HepG2 (cell line): ENCODE measurements around the gene SLC25A45. TPM values are rescaled to one million over a fixed set of nuclear protein-coding genes. Genes with fewer than 3 reads are reported as not detected.

ENCODE experiments used
- ADNP ChIP-seq: sonication (generic); formaldehyde crosslinking; IDR thresholded peaks from 2 replicates; pipeline ENCODE4 v1.4.0; 2020; ENCODE audit warnings: missing genetic modification reagents
- ATF6 ChIP-seq: sonication (generic); formaldehyde crosslinking; conservative IDR thresholded peaks from 2 replicates; pipeline ENCODE4 v1.4.0; 2020; ENCODE audit warnings: missing genetic modification reagents
- ATF7-NPFF ChIP-seq: sonication (generic); formaldehyde crosslinking; IDR thresholded peaks from 2 replicates; pipeline ENCODE4 v1.8.1; 2023; ENCODE audit warnings: mild to moderate bottlenecking, low read depth, missing genetic modification reagents, moderate library complexity
- ATRX ChIP-seq: sonication (generic); formaldehyde crosslinking; IDR thresholded peaks from 2 replicates; pipeline ENCODE4 v1.4.0; 2020; ENCODE audit warnings: missing genetic modification reagents, borderline replicate concordance
- BRF2 ChIP-seq: sonication (generic); formaldehyde crosslinking; IDR thresholded peaks from 2 replicates; pipeline ENCODE4 v1.8.1; 2022; ENCODE audit warnings: mild to moderate bottlenecking, missing genetic modification reagents
- CAMTA2 ChIP-seq: sonication (generic); formaldehyde crosslinking; IDR thresholded peaks from 2 replicates; pipeline ENCODE4 v1.4.0; 2020; ENCODE audit warnings: mild to moderate bottlenecking, missing genetic modification reagents, borderline replicate concordance
- DMAP1 ChIP-seq: IDR thresholded peaks from 2 replicates; pipeline ENCODE4 v1.6.1; 2016
- ELF3 ChIP-seq: IDR thresholded peaks from 2 replicates; pipeline ENCODE4 v1.6.1; 2016; ENCODE audit warnings: missing genetic modification reagents, missing compliant biosample characterization
- ETV5 ChIP-seq: IDR thresholded peaks from 2 replicates; pipeline ENCODE4 v1.6.1; 2018; ENCODE audit warnings: missing biosample characterization, missing genetic modification reagents, inconsistent platforms, borderline replicate concordance
- FOSL1 ChIP-seq: sonication (generic); formaldehyde crosslinking; IDR thresholded peaks from 2 replicates; pipeline ENCODE4 v1.9.0; 2021; ENCODE audit warnings: missing genetic modification reagents, borderline replicate concordance
- HMG20A ChIP-seq: IDR thresholded peaks from 2 replicates; pipeline ENCODE4 v1.6.1; 2016; ENCODE audit warnings: borderline replicate concordance
- KAT7 ChIP-seq: IDR thresholded peaks from 2 replicates; pipeline ENCODE4 v1.6.1; 2018; ENCODE audit warnings: borderline replicate concordance, missing compliant biosample characterization
- MYC ChIP-seq: sonication (generic); formaldehyde crosslinking; IDR thresholded peaks from 2 replicates; pipeline ENCODE4 v1.9.0; 2021; ENCODE audit warnings: missing genetic modification reagents, borderline replicate concordance
- MZF1 ChIP-seq: sonication (generic); formaldehyde crosslinking; IDR thresholded peaks from 2 replicates; pipeline ENCODE4 v1.8.1; 2023; ENCODE audit warnings: mild to moderate bottlenecking, missing genetic modification reagents, borderline replicate concordance
- NR0B2 ChIP-seq: sonication (generic); formaldehyde crosslinking; IDR thresholded peaks from 2 replicates; pipeline ENCODE4 v1.4.0; 2020; ENCODE audit warnings: mild to moderate bottlenecking, missing genetic modification reagents
- PHB2 ChIP-seq: fragments of 450-650 bp; IDR thresholded peaks from 2 replicates; pipeline ENCODE4 v1.6.1; 2018; ENCODE audit not compliant: partially characterized antibody
- RBFOX2 ChIP-seq: fragments of 200-400 bp; formaldehyde crosslinking; IDR thresholded peaks from 2 replicates; pipeline ENCODE4 v1.6.1; 2017; ENCODE audit warnings: low read depth, mild to moderate bottlenecking, low read length
- REST ChIP-seq, 2 experiments: IDR thresholded peaks; 2 replicates each; pipeline ENCODE4 v1.6.1; 2011 to 2012; ENCODE audit warnings: low read length in 2 of 2, borderline replicate concordance in 1 of 2, low read depth in 1 of 2, mild to moderate bottlenecking in 1 of 2, moderate library complexity in 1 of 2
- SOX6 ChIP-seq, 2 experiments: fragments of 450-650 bp in 1 of 2; sonication (generic) in 1 of 2; formaldehyde crosslinking in 1 of 2; IDR thresholded peaks; 2 replicates each; pipeline versions ENCODE4 v1.4.0 to v1.6.1; 2017 to 2020; ENCODE audit warnings: antibody characterized with exemption in 1 of 2, mild to moderate bottlenecking in 1 of 2, missing genetic modification reagents in 1 of 2
- ZFP62 ChIP-seq: sonication (generic); formaldehyde crosslinking; IDR thresholded peaks from 2 replicates; pipeline ENCODE4 v1.4.0; 2020; ENCODE audit warnings: missing genetic modification reagents
- ZNF7 ChIP-seq: IDR thresholded peaks from 2 replicates; pipeline ENCODE4 v1.6.1; 2016; ENCODE audit warnings: missing biosample characterization, missing genetic modification reagents
- ZNF737 ChIP-seq: sonication (generic); formaldehyde crosslinking; IDR thresholded peaks from 2 replicates; pipeline ENCODE4 v1.5.0; 2020; ENCODE audit warnings: missing genetic modification reagents, mild to moderate bottlenecking, borderline replicate concordance
- polyA plus RNA-seq, 8 experiments: library from polyadenylated mRNA; depleted of rRNA in 3 of 8; stranded (reverse) in 7 of 8; unstranded in 1 of 8; fragments of >200 nt; fragmentation: Illumina TruSeq in 4 of 8; extraction: Trizol in 4 of 8; gene quantifications; 2 replicates each; pipeline versions ENCODE4 v1.2.1 to v1.2.3, GENCODE V29; 2011 to 2016; ENCODE audit warnings: low read depth in 4 of 8, missing spikeins in 1 of 8, mixed read lengths in 1 of 8; ENCODE audit not compliant: insufficient read depth in 1 of 8
- total RNA-seq, 5 experiments: library from RNA; depleted of rRNA; stranded (reverse); fragments of >200 nt; fragmentation: Illumina TruSeq; extraction: Trizol; gene quantifications; 2 replicates each; pipeline ENCODE4 v1.2.3, GENCODE V29; 2016; ENCODE audit warnings: low read depth in 1 of 5

Gene SLC25A45
- total and polyA plus RNA-seq, 2 of the 13 experiments (the other 11 are each of a cell fraction or from before 2014, with no cell fraction given): 1.2 to 3.4 TPM

GRCh38 chr11:65422633-65423515, 40.4 kb upstream of the SLC25A45 start, which contains the start of gene NEAT1 (continued):
- TF ChIP-seq KAT7 (CRISPR knock-in tag): peak; percentile 51
- no peak for TF ChIP-seq CAMTA2 (CRISPR knock-in tag)
- no peak for TF ChIP-seq MZF1 (CRISPR knock-in tag)
- peak; percentile 47; the same call in 1 of the 2 replicates for TF ChIP-seq MYC (CRISPR knock-in tag)
- no peak for TF ChIP-seq ZFP62 (CRISPR knock-in tag)
- TF ChIP-seq DMAP1: peak; percentile 87
- peak in 1 of 2 experiments; percentile 83; a peak in 2 of 4 replicates for TF ChIP-seq REST (IDR thresholded peaks at IDR 0.05; ENCODE audit: borderline replicate concordance in 1 of 2, low read depth in 1 of 2, low read length in 2 of 2)
- peak; percentile 76 for TF ChIP-seq ELF3
- TF ChIP-seq ZNF737 (CRISPR knock-in tag): peak; percentile 91; the same call in 1 of the 2 replicates
- TF ChIP-seq ATF7-NPFF (CRISPR knock-in tag): peak; percentile 91
- peak; percentile 48 for TF ChIP-seq ETV5 (CRISPR knock-in tag)
- no peak for TF ChIP-seq SOX6 (IDR thresholded peaks at IDR 0.05)
- 0 out of 2 replicates have a peak, but pooled peaks have one; percentile 14 for TF ChIP-seq SOX6 (CRISPR knock-in tag; IDR thresholded peaks at IDR 0.05)
- no peak for TF ChIP-seq ADNP (CRISPR knock-in tag)
- TF ChIP-seq HMG20A: peak; percentile 49
- no peak; the same call in 1 of the 2 replicates for TF ChIP-seq ZNF7
- no peak for TF ChIP-seq BRF2 (CRISPR knock-in tag)
- peak; percentile 93; the same call in 1 of the 2 replicates for TF ChIP-seq ATF6 (CRISPR knock-in tag)
- peak; percentile 59; the same call in 1 of the 2 replicates for TF ChIP-seq FOSL1 (CRISPR knock-in tag)
- no peak for TF ChIP-seq PHB2
- TF ChIP-seq ATRX (CRISPR knock-in tag): no peak; the same call in 1 of the 2 replicates
- peak; percentile 99 for TF ChIP-seq RBFOX2
- no peak for TF ChIP-seq NR0B2 (CRISPR knock-in tag)
